GM12892 (cell line): ENCODE results near the gene MMD.

ENCODE experiments used
- POLR2A ChIP-seq: IDR thresholded peaks from 2 replicates; pipeline ENCODE4 v1.6.1; 2011; ENCODE audit warnings: low read depth, low read length, control low read depth
- TAF1 ChIP-seq: IDR thresholded peaks from 2 replicates; pipeline ENCODE4 v1.6.1; 2011; ENCODE audit warnings: low read depth, mild to moderate bottlenecking, control low read depth, low read length, borderline replicate concordance

GRCh38 chr17:55454906-55455474 is 33.4 kb upstream of the MMD start:
- no peak for TF ChIP-seq POLR2A
- no peak for TF ChIP-seq TAF1
